Left ventricle myocardium superior (tissue), 1 donor: ENCODE measurements around the gene SNAP25. TPM values are rescaled to one million over a fixed set of nuclear protein-coding genes. Genes with fewer than 3 reads are reported as not detected.

ENCODE experiments used
- ATAC-seq: fragments of 200-7000 bp; cut with Tn5 transposase; one replicate; pipeline ENCODE4 v1.9.1; 2020; ENCODE audit warnings: mild to moderate bottlenecking, moderate library complexity
- DNase-seq: peaks from one replicate; pipeline ENCODE4 v3.0.0-alpha.2; 2020
- intact Hi-C: fragments of 100-400 bp; cut with micrococcal nuclease; formaldehyde crosslinking; loops from one replicate; pipeline ENCODE4 v1.11.0; 2022
- total RNA-seq: library from RNA; stranded (reverse); fragmentation: NEBNext Ultra II Directional; extraction: Animal tissue kit (Norgen Biotek cat#: 25700); gene quantifications from one replicate; pipeline ENCODE4 v1.2.1, GENCODE V29; 2021
- donor health status: DM: no; HTN: yes; CAD: no; lungs with severe emphysema.

SNAP25 gene
- total RNA-seq, 1 donor from 2014 or later, result 0.67 TPM

DNA sequence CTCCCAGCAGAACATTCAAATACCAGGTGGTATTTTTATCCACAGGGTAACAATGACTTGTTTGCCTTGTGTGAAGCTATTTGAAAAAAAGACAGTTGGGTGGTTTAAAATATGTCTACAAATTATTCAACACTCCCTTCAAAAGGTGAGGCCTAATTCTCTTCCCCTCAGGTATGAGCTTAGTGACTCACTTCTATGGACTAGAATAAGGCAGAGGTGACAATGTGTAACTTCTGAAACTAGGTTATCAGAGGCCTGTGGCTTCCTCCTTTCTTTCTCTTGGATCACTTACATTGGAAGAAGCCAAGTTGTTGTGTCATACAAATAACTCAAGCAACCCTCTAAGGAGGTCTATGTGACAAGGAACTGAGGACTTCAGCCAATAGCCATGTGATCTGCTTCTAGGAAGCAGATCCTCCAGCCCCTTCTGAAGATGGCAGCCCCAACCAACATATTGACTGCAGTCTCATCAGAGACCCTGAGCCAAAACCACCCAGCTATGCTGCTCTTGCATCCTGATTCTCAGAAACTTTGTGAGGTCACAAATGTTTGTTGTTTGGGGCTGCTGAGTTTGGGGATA lies 102.6 kb downstream of the SNAP25 start:
- intact Hi-C loops, result no loop called here

DNA sequence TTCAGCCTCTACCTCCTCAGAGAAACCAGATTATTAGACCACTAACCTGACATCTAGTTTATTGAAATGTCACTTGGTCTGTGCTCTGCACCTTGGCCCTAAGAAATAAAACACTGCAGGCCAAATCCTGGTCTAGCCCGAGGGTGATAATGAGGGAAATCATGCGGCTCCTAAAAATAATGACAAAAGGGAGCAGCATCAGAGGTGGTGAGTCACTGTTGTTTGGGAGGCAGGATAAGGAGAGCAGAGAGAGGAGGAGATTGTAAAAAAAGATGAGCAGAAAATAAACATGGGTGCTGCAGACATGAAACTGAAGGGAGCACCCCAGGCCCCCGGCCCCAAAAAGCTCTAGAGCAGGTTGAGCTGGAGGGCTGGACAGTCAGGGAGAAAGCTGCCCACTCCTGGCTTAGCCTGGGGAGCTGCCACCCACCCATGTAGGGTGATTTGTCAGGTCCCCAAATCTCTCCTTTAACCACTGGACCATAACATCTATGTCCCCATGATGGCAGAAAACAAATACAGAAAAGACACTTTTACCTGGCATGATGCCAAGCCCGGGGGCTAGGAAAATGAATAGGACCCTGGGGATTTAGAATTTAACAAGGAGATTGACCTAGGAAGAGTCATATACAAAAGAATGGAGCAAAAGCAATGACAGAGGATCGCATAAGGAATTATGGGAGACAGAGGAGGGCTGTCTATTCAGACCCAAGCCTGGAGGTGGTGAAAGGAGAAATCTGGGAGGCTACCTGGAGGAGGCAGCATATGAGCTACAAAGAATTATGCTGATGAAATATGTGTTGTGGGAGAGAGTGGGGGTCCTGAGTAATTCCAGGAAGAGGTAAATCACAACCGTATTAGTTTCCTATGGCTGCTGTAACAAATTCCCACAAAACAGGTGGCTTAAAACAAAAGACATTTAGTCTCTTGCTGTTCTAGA lies 103.7 kb downstream of the SNAP25 start:
- intact Hi-C loops, result no loop called here
- DNase-seq (no peak), ATAC-seq (no peak)

More for the DNA sequence above, 102.6 kb downstream of the SNAP25 start:
- ATAC-seq (no peak), DNase-seq (no peak)

DNA sequence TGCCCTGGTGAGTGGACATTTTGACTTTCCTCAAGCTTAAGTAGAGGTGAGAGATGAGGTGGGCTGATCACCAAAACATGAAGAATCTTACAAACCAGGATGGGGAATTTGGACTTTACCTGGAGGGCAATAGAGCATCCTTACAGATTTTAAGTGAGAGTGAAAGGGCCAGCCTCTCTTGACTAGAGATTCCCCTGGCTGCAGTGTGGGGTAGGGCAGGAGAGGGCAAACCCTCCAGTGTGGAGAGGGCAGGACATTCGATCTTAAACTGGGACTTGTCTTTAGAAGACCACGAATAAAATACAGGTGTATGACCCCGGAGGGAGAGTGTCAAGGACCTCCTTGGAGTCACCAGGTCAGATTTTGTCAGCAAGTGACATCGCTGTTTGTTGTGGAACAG lies 105.1 kb downstream of the SNAP25 start:
- DNase-seq (no peak), ATAC-seq (no peak)
- intact Hi-C loops, result no loop called here

DNA sequence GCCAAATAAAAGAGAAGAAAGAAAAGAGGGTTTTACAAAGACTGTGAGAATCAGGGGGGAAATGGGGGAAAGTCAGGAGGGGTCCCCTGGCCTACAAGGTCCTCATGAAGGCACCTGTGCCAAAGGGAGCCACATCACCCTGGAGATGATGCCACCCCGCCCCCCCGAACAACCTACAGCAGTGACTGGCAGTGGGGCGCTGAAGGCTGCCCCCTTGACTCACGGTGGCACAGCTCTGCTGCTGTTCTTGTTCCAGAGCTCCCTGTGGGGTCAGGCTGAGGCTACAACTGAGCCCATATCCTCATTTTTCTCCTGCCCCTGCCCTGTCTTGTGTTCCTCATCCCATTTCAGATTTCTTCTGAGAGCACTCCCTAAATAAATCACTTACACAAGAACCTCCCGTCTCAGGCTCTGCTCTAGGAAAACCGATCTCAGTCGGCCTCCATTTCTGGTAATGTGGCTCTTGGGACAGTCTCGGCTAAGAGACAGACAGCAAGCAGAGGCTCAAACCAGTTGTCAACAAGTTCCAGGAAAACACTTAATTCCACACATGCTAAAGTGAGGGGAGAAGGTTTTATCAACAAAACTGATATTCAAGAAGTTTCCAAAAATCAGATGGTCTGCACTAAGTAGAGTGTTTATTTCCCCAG lies 105.7 kb downstream of the SNAP25 start:
- intact Hi-C loops, result no loop called here
- ATAC-seq (peak; percentile 26), DNase-seq (no peak)

DNA sequence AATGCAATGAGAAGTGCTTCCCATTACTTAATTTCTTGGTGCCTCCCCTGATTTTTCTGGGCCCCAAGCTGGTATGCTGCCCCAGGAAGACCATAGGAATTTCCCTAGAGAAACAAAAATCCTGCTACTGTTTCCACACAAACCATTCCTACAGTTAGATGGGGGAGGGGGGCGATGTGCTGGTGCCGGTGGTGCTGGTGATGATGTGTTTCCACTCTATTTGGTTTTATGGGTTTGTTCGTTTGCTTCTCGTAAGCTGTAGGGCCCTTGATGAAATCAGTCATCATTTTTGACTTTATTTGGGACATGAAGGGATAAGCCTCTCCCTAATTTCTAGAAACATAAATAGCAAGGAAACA lies 110.2 kb downstream of the SNAP25 start:
- intact Hi-C loops, result no loop called here
- ATAC-seq, result no peak
- no peak for DNase-seq

DNA sequence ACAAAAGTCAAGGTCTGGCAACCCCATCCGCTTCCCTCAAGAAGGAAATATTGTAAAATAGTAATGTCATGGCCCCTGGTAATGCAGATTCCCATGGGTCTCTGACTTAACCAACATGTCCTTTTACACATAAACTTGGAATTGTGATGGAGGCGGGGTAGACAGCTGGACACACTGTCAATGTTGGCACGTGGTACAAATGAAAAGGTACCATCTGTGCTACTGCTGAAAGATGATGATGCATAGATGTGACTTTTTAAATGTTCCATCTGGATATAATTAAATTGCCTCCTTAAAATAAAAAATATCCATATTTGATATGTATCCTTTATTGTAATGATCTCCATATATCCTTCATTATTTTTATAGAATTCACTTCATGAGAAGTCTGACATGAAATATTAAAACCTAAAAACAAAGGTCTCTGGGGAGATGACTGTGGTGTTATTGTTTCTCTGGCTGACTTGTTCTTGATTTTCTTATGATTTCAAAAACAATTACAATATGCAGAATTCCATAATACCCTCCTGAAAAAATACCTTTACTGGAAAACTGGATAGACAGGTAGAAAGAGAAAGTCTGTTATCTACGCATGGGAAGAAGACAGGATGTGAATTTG lies 110.9 kb downstream of the SNAP25 start:
- intact Hi-C loops, result no loop called here
- ATAC-seq (no peak), DNase-seq (no peak)

DNA sequence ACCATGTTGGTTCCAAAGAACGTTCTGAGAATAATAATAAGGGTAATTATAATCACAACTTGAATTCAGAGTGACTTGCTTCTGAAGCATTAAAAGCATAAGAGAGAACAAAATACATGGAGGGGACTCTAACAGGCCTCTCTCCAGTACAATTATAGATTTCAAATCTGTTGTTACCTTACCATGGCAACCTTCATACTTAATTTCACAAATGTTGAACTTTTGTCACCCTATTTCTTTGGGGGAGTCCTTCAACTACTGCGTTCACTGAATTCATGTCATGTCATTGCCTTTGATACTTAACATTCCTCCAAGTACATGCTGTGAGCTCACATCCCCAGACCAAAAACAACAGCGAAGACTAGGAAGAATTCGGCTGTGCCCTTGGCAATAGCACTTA lies 111.4 kb downstream of the SNAP25 start:
- intact Hi-C loops, result no loop called here
- DNase-seq, result no peak
- ATAC-seq, result no peak

DNA sequence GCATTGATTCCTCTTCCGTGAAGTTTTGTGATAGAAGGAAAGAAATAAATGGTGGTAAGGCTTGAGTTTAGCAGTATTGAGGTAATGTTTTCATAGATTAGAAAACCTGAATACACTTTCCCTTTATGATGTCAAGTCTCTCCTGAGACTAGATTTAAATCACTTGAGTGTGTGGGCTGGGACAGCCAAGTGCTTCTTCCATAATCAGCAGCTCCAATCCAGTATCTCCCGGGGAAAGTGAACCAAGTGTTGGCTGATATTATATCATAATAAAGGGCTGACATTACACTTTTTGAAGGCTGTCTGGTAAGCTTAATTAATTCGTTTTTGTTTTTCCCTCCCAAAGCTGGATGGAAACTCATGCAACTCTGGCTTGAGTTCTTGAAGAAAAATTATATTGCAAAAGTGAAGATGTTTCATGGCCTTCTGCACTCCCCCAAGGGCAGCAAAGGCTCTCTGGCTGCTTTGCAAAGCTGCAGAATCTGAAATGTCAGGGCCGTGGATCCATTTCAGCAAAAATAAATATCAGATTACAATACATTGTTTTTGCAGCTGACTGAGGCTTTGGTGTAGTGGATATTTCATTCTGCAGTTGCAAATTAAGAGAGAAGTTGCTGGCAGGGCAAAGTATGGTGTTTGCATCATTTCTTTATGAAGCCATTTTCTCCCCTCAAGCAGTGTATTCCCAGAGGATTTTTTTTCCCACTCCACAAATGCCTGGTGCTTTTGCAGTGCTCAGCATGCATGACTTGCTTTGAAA lies 114.2 kb downstream of the SNAP25 start:
- intact Hi-C loops, result no loop called here
- DNase-seq, result no peak
- no peak for ATAC-seq

DNA sequence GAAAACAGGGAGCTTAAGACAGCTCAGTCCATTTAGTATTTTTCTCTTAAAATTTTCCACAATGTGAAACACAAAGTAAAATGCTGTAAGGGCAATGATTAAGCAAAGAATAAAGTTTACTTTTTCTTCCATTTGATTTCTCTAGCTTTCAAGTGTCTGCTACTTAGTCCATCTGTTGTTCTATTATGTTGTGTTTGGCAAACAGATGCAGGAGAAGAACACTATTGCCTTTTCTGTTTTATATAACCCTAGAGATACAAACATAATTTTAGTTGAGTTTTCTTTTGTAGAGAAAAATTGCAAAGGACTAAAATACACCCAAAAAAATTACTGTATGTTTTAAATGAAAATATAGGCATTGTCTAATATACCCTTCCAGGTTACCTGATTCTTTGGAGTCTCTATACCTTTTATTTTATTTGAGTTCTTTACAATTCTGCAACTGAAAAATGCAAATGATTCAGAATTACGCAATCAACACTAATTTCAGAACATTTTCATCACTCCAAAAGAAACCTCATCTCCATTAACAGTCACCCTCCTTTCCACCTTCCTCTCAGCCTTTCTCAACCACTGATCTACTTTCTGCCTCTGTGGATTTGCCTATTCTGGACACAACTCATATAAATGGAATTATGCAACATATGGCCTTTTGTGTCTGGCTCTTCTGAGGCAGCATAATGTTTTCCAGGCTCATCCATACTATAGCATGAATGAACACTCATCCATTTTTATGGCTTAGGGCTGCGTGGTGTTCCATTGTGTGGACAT lies 118.5 kb downstream of the SNAP25 start:
- DNase-seq (no peak), ATAC-seq (no peak)
- intact Hi-C loops, result no loop called here

DNA sequence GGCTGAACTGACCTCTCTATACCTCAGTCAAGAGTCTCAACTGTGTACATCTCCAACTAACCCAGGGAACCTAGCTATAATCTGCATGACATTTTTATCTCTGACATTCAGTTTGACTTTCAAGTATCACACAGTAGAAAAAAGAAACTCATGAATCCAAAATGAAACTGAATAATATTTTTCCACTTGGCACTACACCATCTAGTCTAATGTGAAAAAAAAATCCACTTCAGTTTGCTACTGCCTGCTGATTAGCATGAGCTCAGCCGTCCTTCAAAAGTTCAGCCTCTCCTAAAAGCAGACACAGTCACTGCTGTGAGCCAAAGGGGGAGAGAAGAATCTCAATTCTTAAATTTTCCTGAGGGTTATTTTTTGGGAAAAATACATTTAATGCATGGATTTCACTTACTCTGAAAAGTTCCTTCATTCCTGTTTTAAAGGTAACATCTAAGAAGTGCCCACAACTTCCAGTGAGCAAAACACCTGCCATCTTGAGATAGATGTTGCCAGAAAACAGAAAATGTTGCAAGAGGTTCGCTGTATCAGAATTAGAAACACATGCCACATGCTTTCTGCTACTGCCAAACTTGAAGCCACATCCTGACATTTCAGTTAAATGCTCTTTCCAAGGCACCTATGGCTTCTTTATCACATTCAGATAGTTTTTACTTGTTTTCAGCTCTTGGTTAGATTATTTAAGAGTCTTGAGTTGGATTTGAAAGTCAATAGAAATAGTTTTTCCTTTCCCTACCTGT lies 120.0 kb downstream of the SNAP25 start:
- no peak for ATAC-seq
- DNase-seq, result no peak
- intact Hi-C loops, result no loop called here

DNA sequence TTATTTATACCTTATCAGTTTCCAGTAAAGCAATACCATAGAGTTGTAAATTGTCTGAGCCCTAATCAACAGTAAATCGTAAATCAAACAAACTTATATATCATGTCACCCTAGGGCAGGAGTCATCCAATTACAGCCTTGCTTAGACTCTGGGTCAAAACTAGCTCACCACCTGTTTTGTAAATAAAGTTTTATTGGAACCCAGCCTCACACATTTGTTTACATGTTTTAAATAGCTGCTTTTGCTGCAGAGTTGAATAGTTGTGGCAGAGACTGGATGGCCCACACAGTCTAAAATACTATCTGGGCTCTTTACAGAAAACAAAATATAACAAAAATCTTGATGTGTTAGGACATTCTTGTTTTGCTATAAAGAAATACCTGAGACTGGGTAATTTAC lies 121.0 kb downstream of the SNAP25 start:
- DNase-seq (no peak), ATAC-seq (no peak)
- intact Hi-C loops, result no loop called here

DNA sequence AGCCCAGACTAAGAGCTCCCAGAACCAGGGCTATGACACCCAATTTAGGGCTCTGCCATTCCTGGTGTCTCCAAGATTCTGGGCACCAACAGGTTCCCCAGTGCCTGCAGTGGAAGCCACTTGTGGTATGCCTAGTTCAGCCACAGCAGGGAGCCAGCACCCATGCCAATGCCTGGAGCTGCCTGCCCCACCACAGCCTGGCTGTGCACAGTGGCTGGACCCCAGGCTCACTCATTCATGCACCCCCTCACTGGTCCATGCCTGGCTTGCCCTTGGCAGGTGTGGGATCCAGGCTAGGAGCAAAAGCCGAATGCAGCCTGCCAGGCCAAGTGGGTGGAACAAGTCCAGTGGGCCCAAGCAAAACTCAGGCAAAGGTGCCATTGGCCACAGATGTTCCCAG lies 123.5 kb downstream of the SNAP25 start:
- intact Hi-C loops, result no loop called here

DNA sequence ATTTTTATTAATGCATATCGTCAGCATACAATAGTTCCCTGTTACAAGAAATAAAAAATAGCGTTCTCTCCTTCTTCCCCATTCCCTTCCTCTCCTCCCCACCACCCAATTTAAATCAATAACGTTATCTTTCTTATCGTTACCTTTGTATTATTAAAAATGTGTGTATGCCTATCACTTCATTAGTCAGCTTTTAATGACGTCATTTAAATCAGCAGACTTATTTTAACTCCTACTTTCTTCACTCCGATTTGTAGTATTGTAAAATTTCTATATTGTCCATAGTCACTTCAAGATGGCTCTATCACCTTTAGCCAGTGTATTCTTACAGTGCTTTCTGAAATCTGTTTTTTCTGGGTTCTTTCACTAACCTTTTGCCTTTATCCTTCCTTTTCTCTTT lies 126.3 kb downstream of the SNAP25 start:
- DNase-seq (no peak), ATAC-seq (no peak)
- intact Hi-C loops, result no loop called here

More for the DNA sequence above, 123.5 kb downstream of the SNAP25 start:
- ATAC-seq (no peak), DNase-seq (no peak)

DNA sequence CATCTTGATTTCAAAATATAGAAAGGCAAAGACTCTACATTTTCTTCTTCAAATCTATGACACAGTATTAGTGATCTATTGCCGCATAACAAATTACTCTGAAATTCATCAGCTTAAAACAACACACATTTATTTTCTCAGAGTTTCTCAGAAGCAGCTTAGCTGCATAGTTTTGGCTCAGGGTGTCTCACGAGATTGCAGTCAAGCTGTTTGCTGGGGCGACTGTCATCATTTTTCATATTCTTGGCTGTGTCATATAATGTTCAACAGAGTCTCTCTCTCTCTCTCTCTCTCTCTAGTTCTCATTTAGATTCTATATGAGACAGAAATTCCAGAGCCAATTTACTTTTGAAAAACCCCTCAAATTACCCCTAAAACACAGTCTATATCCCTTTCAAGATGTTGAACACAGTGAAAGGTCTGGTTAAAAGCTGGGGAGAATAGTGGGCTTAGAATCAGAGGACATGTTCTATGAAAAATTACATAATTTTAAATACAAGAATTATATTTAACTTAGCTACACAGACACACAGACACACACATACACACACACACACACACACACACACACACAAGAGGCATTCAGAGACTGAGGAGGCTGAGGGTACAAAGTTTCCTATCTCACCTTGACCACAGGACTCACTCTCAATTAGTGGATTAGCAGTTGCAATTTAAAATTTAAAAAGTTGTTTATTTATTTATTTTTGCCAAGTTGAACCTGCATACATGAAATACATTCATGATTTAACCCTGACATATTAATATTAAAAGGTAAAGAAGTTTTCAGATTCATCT lies 128.7 kb downstream of the SNAP25 start:
- DNase-seq (no peak), ATAC-seq (no peak)
- intact Hi-C loops, result no loop called here

DNA sequence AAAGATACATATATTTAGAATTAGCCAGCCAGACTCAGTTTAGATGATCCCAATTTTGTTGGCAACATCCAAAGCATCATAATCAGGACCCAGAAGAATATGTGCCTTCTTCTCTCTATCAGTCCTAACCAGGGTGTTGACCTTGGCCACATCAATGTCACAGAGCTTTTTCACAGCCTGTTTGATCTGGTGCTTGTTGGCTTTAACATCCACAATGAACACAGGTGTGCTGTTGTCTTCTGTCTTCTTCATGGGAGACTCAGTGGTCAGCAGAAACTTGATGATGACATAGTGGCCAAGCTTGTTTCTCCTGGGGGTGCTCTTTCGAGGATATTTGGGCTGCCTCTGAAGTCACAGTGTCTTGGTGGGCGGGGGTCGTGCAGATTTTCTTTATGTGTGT lies 130.5 kb downstream of the SNAP25 start:
- ATAC-seq, result no peak
- intact Hi-C loops, result no loop called here
- DNase-seq, result no peak

DNA sequence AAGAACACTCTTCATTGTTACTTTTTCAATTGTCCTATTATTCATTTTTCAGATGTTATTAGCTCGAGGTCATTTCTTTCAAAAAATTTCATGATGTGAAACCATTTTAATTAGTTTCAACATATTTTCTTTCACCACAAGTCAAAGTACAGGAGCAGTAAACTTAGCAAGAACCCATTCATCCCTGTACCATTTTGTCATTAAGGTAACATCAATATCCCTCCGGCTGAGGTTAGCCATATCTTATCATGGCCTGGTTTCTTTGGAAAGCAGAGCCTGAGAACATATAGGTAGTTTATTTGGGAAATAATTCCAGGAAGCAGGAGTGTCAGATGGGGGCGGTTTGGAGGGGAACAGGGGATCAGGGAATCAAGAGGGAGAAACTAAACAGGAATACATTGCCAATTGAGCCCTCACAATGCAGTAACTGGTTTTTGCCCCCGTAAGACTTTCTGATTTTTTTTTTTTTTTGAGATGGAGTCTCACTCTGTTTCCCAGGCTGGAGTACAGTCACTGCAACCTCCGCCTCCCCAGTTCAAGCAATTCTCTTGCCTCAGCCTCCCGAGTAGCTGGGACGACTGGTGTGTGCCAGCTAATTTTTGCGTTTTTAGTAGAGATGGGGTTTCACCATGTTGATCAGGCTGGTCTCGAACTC lies 131.7 kb downstream of the SNAP25 start:
- intact Hi-C loops, result no loop called here
- ATAC-seq (no peak), DNase-seq (no peak)
